BE2C (cell line): ENCODE measurements around the gene TMEM178B.

Experiments
- DNase-seq: peaks from one replicate; pipeline ENCODE4 v3.0.0-alpha.2; 2020
- H3K27me3 ChIP-seq: fragments of 250-450 bp; sonication (Bioruptor Pico); 2 replicates; pipeline ENCODE4 v1.5.1; 2020; ENCODE audit warnings: mild to moderate bottlenecking
- H3K36me3 ChIP-seq: fragments of 250-450 bp; sonication (Bioruptor Pico); 2 replicates; pipeline ENCODE4 v1.5.1; 2020; ENCODE audit warnings: mild to moderate bottlenecking
- H3K4me1 ChIP-seq: fragments of 250-450 bp; sonication (Bioruptor Pico); 2 replicates; pipeline ENCODE4 v1.5.1; 2020
- H3K4me3 ChIP-seq: 2 replicates; pipeline ENCODE4 v1.5.1; 2011; ENCODE audit warnings: low read depth, low read length
- H3K9me3 ChIP-seq: fragments of 250-450 bp; sonication (Bioruptor Pico); 2 replicates; pipeline ENCODE4 v1.5.1; 2020
- CTCF ChIP-seq: IDR thresholded peaks from 2 replicates; pipeline ENCODE4 v1.5.1; 2012; ENCODE audit warnings: mild to moderate bottlenecking, low read depth, low read length

TMEM178B gene

GRCh38 chr7:141439776-141440175 lies 365.9 kb downstream of the TMEM178B start:
- H3K27me3 ChIP-seq = no peaks in the 10 kb centered on the region
- no peaks in the 10 kb centered on the region for H3K9me3 ChIP-seq
- no peak overlapping the region for H3K4me3 ChIP-seq
- H3K36me3 ChIP-seq = no peaks in the 10 kb centered on the region
- TF ChIP-seq CTCF = no peak
- H3K4me1 ChIP-seq = no peaks in the 10 kb centered on the region
- no peak for DNase-seq

- no peaks in the 10 kb centered on the region for H3K27me3 ChIP-seq
- no peaks in the 10 kb centered on the region for H3K4me1 ChIP-seq
- no peak for DNase-seq
- TF ChIP-seq CTCF = no peak
- no peaks in the 10 kb centered on the region for H3K36me3 ChIP-seq
- no peak overlapping the region for H3K4me3 ChIP-seq
- H3K9me3 ChIP-seq = no peaks in the 10 kb centered on the region
Observed at GRCh38 chr7:141441837-141442627, 368.2 kb downstream of the TMEM178B start.

DNA sequence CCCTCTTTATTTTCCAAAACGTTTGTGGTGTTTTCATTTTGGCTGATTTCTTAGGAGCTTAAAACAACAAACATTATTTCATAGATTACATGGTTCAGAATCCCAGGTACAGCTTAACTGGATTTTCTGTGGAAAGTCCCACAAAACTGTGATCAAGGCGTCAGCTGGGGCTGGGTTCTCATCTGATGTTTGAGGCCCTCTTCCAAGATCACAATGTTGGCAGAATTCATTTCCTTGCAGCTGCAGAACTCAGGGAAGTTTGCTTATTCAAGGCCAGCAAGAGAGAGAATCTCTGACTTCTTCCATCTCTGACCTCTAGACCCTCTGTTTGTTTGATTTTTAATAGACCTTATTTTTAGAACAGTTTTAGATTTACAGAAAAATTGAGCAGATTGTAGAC lies 368.9 kb downstream of the TMEM178B start:
- no peaks in the 10 kb centered on the region for H3K4me1 ChIP-seq
- DNase-seq = no peak
- no peaks in the 10 kb centered on the region for H3K9me3 ChIP-seq
- H3K27me3 ChIP-seq = no peaks in the 10 kb centered on the region
- H3K4me3 ChIP-seq = no peak overlapping the region
- no peaks in the 10 kb centered on the region for H3K36me3 ChIP-seq
- no peak for TF ChIP-seq CTCF

DNA sequence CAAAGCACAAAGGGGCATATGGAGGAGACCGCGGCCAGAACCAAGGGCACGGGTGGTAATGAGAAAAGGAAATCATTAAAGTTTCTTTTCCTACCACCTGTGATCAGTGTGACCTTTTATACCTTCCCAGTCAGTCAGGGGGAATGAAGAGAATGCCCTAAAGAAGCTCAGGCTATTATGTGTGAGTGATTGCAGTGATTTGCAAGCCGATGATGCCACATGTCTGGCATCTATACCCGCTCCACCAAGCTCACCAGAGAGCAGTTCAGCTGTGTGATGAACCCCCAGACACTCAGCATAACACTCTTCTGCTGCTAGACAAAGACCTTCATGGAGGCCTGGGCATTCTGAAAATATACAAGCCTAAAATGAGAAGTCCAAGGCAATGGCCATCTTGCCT lies 371.1 kb downstream of the TMEM178B start:
- Histone ChIP-seq H3K36me3 (no peaks in the 10 kb centered on the region), H3K4me3 (no peak overlapping the region), H3K27me3 (no peaks in the 10 kb centered on the region), H3K4me1 (no peaks in the 10 kb centered on the region), H3K9me3 (no peaks in the 10 kb centered on the region)
- TF ChIP-seq CTCF = no peak
- no peak for DNase-seq

DNA sequence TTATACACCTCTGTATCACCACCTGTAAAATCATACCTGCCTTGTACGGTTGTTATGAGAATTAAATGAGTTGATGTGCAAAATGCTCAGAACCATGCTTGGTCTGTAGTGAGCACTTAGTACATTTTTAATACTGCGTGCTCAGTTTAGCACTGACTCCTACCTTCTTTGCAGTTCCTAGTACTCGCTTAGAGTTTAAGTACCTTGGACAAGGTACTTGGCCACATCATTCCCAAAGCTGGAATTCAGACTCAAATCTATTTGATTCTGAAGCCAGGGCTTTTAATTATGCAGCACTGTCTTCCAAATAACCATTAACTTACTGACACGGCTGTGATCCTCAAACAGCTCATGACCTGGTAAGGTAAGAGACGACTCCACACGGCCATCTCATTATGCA lies 377.4 kb downstream of the TMEM178B start:
- Histone ChIP-seq H3K9me3 (no peaks in the 10 kb centered on the region), H3K27me3 (no peaks in the 10 kb centered on the region), H3K4me3 (no peak overlapping the region), H3K36me3 (no peaks in the 10 kb centered on the region), H3K4me1 (no peaks in the 10 kb centered on the region)
- TF ChIP-seq CTCF = no peak
- no peak for DNase-seq

GRCh38 chr7:141452911-141453310 lies 379.0 kb downstream of the TMEM178B start:
- no peak overlapping the region for H3K4me3 ChIP-seq
- no peak for TF ChIP-seq CTCF
- H3K9me3 ChIP-seq = no peaks in the 10 kb centered on the region
- H3K36me3 ChIP-seq = no peaks in the 10 kb centered on the region
- no peaks in the 10 kb centered on the region for H3K4me1 ChIP-seq
- no peaks in the 10 kb centered on the region for H3K27me3 ChIP-seq
- no peak for DNase-seq
